HG03095 (cell line): ENCODE data around the gene DSCAM.

Source experiments
- ATAC-seq: cut with Tn5 transposase; IDR thresholded peaks from one replicate; pipeline ENCODE4 v1.9.1; 2021; ENCODE audit warnings: moderate library complexity; ENCODE audit not compliant: unreplicated experiment

DSCAM gene

GRCh38 chr21:40770435-40771055, 76.4 kb downstream of the DSCAM start:
- no peak for ATAC-seq

- no peak for ATAC-seq
Observed at GRCh38 chr21:40769231-40769630, 77.7 kb downstream of the DSCAM start.

GRCh38 chr21:40768056-40768455, 78.9 kb downstream of the DSCAM start:
- no peak for ATAC-seq

- ATAC-seq = no peak
Observed at GRCh38 chr21:40766381-40766780, 80.6 kb downstream of the DSCAM start.

- no peak for ATAC-seq
Observed at GRCh38 chr21:40765811-40766210, 81.1 kb downstream of the DSCAM start.

- ATAC-seq = no peak
Observed at GRCh38 chr21:40760821-40761220, 86.1 kb downstream of the DSCAM start.

GRCh38 chr21:40759061-40759460, 87.9 kb downstream of the DSCAM start:
- ATAC-seq = no peak

GRCh38 chr21:40757366-40757765, 89.6 kb downstream of the DSCAM start:
- ATAC-seq = no peak

- no peak for ATAC-seq
Observed at GRCh38 chr21:40754466-40754865, 92.5 kb downstream of the DSCAM start.

- no peak for ATAC-seq
Observed at GRCh38 chr21:40753756-40754155, 93.2 kb downstream of the DSCAM start.

- ATAC-seq = no peak
Observed at GRCh38 chr21:40752125-40752524, 94.8 kb downstream of the DSCAM start.

GRCh38 chr21:40751221-40751620, 95.7 kb downstream of the DSCAM start:
- no peak for ATAC-seq

GRCh38 chr21:40736145-40736544, 110.8 kb downstream of the DSCAM start:
- ATAC-seq = no peak

GRCh38 chr21:40733024-40733397, 113.9 kb downstream of the DSCAM start:
- no peak for ATAC-seq

GRCh38 chr21:40732253-40733023, 114.5 kb downstream of the DSCAM start:
- no peak for ATAC-seq

GRCh38 chr21:40731206-40731605, 115.8 kb downstream of the DSCAM start:
- ATAC-seq = no peak

- ATAC-seq = no peak
Observed at GRCh38 chr21:40730426-40730800, 116.5 kb downstream of the DSCAM start.

GRCh38 chr21:40729761-40730425, 117.1 kb downstream of the DSCAM start:
- ATAC-seq = no peak

GRCh38 chr21:40723966-40724365, 123.0 kb downstream of the DSCAM start:
- no peak for ATAC-seq

- ATAC-seq = no peak
Observed at GRCh38 chr21:40723317-40723716, 123.6 kb downstream of the DSCAM start.

GRCh38 chr21:40719615-40720014, 127.3 kb downstream of the DSCAM start:
- ATAC-seq = no peak

- no peak for ATAC-seq
Observed at GRCh38 chr21:40717028-40717427, 129.9 kb downstream of the DSCAM start.
